Stimulated activated CD4-positive, alpha-beta T cell treated with anti-CD3 and anti-CD28 coated beads, Interleukin-2, amount 100 ng/mL, for 48 hours (primary cell): ENCODE measurements around the gene ZBTB17.
"Not testable (repeated sequence)": the region's sequence is repeated elsewhere in the genome, so short reads cannot be mapped to it uniquely, and the experiment has no call there.

Experiments used
- DNase-seq, 2 donors: peaks; one replicate each; pipeline ENCODE4 v3.0.0-alpha.2; 2020

Gene ZBTB17

GRCh38 chr1:15975805-15976680, at the start of gene ZBTB17:
Gene ZBTB17, minus strand, starts transcription at chr1:15976101. Its CDS starts 27,606 bp downstream, at chr1:15948495.
- peak; percentile 96 for DNase-seq

GRCh38 chr1:16023050-16023653, 47.3 kb upstream of the ZBTB17 start:
- DNase-seq: no peak

- no peak for DNase-seq
These were observed 46.5 kb upstream of the ZBTB17 start for GRCh38 chr1:16022393-16022792.

GRCh38 chr1:16021681-16022080, 45.8 kb upstream of the ZBTB17 start, which contains the start of gene CLCNKA:
Gene CLCNKA, plus strand, starts transcription at chr1:16022036. Its CDS starts 584 bp downstream, at chr1:16022620.
- DNase-seq: no peak

- not testable (repeated sequence) for DNase-seq
These were observed 45.0 kb upstream of the ZBTB17 start for GRCh38 chr1:16020878-16021277.

GRCh38 chr1:16020325-16020724, 44.4 kb upstream of the ZBTB17 start:
- DNase-seq: no peak

GRCh38 chr1:16019644-16020277, 43.9 kb upstream of the ZBTB17 start:
- no peak for DNase-seq

GRCh38 chr1:16018749-16019643, 43.1 kb upstream of the ZBTB17 start:
- DNase-seq: no peak

- DNase-seq: no peak
These were observed 42.4 kb upstream of the ZBTB17 start for GRCh38 chr1:16018308-16018707.

GRCh38 chr1:16017461-16018303, 41.8 kb upstream of the ZBTB17 start, which contains the start of gene HSPB7:
Gene HSPB7, minus strand, starts transcription at chr1:16018043. Its CDS starts 80 bp downstream, at chr1:16017963.
- no peak for DNase-seq

- DNase-seq: no peak
These were observed 41.2 kb upstream of the ZBTB17 start for GRCh38 chr1:16017076-16017460.

- DNase-seq: no peak
These were observed 40.3 kb upstream of the ZBTB17 start for GRCh38 chr1:16015960-16016901.

GRCh38 chr1:16015491-16015890, 39.6 kb upstream of the ZBTB17 start:
- no peak for DNase-seq

GRCh38 chr1:16014509-16015482, 38.9 kb upstream of the ZBTB17 start:
- DNase-seq: no peak

- DNase-seq: no peak
These were observed 38.0 kb upstream of the ZBTB17 start for GRCh38 chr1:16013908-16014258.

- DNase-seq: peak in 1 of 2 donors; percentile 33
These were observed 37.5 kb upstream of the ZBTB17 start for GRCh38 chr1:16013220-16013907.

GRCh38 chr1:16012590-16013219, 36.8 kb upstream of the ZBTB17 start:
- peak; percentile 15 to 30 for DNase-seq
